Measurements from ENCODE around the gene DESI2. TPM values are rescaled to one million over a fixed set of nuclear protein-coding genes. Genes with fewer than 3 reads are reported as not detected.

DESI2 gene
- total RNA-seq, 1 donor from 2014 or later: 24.2 TPM

GRCh38 chr1:244645414-244645813 lies 7.5 kb upstream of the DESI2 start:
- Histone ChIP-seq H3K27me3 (no peaks in the 10 kb centered on the region), H3K36me3 (no peaks in the 10 kb centered on the region), H3K27ac (no peak overlapping the region), H3K9me3 (no peaks in the 10 kb centered on the region), H3K4me1 (no peaks in the 10 kb centered on the region), H3K4me3 (no peak overlapping the region)
- TF ChIP-seq CTCF (IDR thresholded peaks at IDR 0.05): no peak
- intact Hi-C loops (cut with DNase I): no loop called here
- no peak for DNase-seq (ENCODE audit: low spot score in 2 of 2)

GRCh38 chr1:244645890-244646289 lies 7.0 kb upstream of the DESI2 start:
- no peak for TF ChIP-seq CTCF (IDR thresholded peaks at IDR 0.05)
- Histone ChIP-seq H3K27ac (no peak overlapping the region), H3K36me3 (no peaks in the 10 kb centered on the region), H3K27me3 (no peaks in the 10 kb centered on the region), H3K4me3 (no peak overlapping the region), H3K9me3 (no peaks in the 10 kb centered on the region), H3K4me1 (no peaks in the 10 kb centered on the region)
- intact Hi-C loops (cut with DNase I): no loop called here
- DNase-seq (ENCODE audit: low spot score in 2 of 2): no peak

- H3K4me3 ChIP-seq: no peak overlapping the region
- no peaks in the 10 kb centered on the region for H3K36me3 ChIP-seq
- no peak for DNase-seq (ENCODE audit: low spot score in 2 of 2)
- no peak for TF ChIP-seq CTCF (IDR thresholded peaks at IDR 0.05)
- no peak overlapping the region for H3K27ac ChIP-seq
- no peaks in the 10 kb centered on the region for H3K27me3 ChIP-seq
- intact Hi-C loops (cut with DNase I): no loop called here
- H3K4me1 ChIP-seq: no peaks in the 10 kb centered on the region
- H3K9me3 ChIP-seq: no peaks in the 10 kb centered on the region
Observed at GRCh38 chr1:244647819-244648218, 5.1 kb upstream of the DESI2 start.

GRCh38 chr1:244651956-244652622 lies 837 bp upstream of the DESI2 start:
- no peaks in the 10 kb centered on the region for H3K27me3 ChIP-seq
- H3K36me3 ChIP-seq: peaks cover 0 to 3% of the 10 kb centered on the region in 2 donors
- H3K9me3 ChIP-seq: no peaks in the 10 kb centered on the region
- H3K27ac ChIP-seq: peak overlapping the region; percentile 58 to 68
- H3K4me1 ChIP-seq: peaks cover 0 to 18% of the 10 kb centered on the region in 2 donors
- TF ChIP-seq CTCF (IDR thresholded peaks at IDR 0.05): no peak
- intact Hi-C loops (cut with DNase I): loop anchor here (1.0 to 5.0 kb wide), 7 partner anchors 49 to 1395 kb away; partner anchors contain the start of genes CEP170 and SDCCAG8
- DNase-seq (ENCODE audit: low spot score in 2 of 2): no peak
- peak overlapping the region; percentile 51 to 69 for H3K4me3 ChIP-seq

- no peak for TF ChIP-seq CTCF (IDR thresholded peaks at IDR 0.05)
- Histone ChIP-seq H3K4me1 (peaks cover 0 to 31% of the 10 kb centered on the region in 2 donors), H3K9me3 (no peaks in the 10 kb centered on the region), H3K27ac (peak overlapping the region; percentile 93 to 99), H3K4me3 (peak overlapping the region; percentile 72 to 95), H3K27me3 (no peaks in the 10 kb centered on the region), H3K36me3 (peaks cover 0 to 4% of the 10 kb centered on the region in 2 donors)
- intact Hi-C loops (cut with DNase I): loop anchor here (1.0 to 5.0 kb wide), 7 partner anchors 77 to 1396 kb away; partner anchors contain the start of genes CEP170 and SDCCAG8
- DNase-seq (ENCODE audit: low spot score in 2 of 2): no peak
Observed at GRCh38 chr1:244653439-244654107, 647 bp downstream of the DESI2 start.

Data from ascending aorta (tissue), 2 donors.